TTC549 (cell line): ENCODE results near the gene SEMA3E.
"Not testable (repeated sequence)": the region's sequence is repeated elsewhere in the genome, so short reads cannot be mapped to it uniquely, and the experiment has no call there.

Experiments
- FAIRE-seq: peaks from 2 replicates; lab custom pipeline; 2012; peaks lifted over from hg19 to GRCh38; lab: Jason Lieb, UNC

SEMA3E gene

DNA sequence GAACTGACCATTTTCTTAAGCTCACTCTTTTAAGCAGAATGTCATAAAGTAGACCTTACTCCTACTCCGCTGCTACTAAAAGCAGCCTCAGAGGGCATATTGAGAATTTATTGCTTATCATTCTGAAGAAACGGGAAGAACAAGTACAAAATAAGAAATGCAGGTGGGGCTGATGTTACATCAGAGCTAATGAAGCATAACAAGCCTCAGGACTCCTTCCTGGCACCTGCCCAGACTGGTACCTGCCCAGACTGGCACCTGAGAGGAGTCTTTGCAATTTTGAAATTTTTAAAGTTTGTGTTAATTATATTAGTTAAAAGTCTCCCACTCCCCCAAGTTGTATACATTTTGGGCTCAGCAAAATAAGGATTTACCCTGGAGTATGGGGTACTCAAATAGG is 162.4 kb downstream of the SEMA3E start:
- no peak for FAIRE-seq

DNA sequence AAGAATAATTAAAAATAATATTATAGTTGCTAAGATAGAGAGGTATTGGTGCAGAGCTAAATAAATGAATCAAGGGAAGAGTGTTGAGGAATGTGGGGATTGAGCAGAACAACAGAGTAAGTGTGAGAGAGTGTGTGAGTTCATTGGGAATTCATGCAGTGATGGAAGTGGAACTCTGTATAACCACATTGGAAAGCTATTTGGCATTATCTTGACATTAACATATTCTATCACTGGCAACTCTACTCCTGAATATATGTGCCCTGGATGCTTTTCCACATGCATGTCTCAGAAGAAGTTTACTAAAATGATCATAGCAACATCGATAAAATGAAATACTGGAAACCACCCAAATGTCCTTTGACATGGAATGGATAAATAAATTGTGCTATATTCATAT is 164.1 kb downstream of the SEMA3E start:
- no peak for FAIRE-seq

DNA sequence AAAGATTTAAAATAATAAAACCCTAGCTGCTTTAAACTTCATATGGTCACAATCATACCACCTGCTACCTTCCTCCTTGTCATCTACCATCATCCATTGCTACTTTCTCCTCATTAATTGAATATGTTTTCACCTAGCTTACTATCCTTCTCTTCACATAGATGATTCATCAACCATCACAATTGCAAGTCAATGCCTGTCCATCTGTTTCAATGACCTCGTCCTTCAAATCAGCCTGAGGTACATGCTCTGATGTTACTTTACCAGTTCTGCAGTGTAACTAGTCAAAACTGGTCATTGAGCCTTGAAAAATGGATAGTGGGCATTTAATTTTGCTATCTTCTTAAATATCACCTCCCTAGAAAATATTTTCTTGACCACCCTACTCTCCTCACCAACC is 164.7 kb downstream of the SEMA3E start:
- no peak for FAIRE-seq

DNA sequence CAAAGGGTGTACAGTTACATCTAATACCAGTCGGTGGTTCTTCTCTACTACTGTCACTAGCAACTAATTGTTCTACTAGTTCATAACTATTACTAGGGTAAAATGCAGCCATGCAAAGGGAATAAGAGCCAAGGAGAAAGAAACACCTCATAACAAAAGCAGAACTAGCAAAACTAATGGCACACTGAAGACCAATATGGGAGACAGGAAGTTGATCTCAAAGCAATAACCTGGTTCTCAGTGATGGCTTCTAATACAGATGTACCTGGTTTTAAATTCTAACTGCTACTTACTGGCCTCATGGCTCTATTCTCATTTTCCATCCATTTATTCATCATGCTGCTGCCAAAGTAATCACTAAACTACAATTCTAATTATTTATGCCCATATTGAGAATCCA is 170.3 kb downstream of the SEMA3E start:
- FAIRE-seq: no peak

DNA sequence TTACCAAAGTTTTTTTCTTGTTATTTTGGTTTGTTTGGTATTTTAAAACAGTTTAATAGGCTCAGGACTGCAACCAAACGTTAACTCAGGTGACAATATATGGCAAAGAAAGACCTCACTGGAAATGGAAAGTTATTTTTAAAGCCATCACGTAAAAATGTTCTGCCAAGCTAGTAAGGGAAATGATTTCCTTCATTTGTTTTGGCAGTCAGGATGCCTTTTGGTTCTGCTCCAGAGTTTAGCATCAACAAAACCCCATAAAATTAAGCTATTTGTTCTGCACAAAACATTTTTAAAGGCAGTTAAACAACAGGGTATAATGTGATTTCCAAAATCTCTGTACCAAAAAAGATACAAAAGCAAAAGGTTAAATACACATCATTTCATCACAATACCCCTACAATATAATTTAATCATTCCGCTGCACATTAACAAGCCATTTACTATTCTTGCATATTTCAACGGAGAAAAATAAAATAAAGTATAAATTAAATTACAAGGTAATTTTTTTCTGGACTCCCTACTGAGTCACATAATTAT is 172.4 kb downstream of the SEMA3E start:
- no peak for FAIRE-seq

DNA sequence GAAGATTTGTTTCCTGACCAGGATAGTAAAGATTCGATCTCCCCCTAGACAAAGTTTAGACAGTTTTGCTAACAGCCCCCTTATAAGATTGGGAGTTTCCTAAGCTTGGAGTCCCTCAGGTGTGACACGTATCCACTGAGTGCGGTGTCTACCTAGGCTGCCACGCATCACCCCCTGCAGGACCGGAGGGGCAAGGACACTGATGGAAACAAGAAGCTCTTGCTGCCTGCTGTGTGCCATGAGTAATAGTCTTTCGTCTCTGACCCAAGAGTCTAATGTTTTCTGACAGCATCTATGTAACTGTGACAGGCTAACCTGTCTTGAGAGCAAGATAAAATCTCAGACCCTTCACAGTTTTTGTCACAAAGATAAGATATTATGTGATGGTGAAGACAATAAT is 173.5 kb downstream of the SEMA3E start:
- FAIRE-seq: no peak

DNA sequence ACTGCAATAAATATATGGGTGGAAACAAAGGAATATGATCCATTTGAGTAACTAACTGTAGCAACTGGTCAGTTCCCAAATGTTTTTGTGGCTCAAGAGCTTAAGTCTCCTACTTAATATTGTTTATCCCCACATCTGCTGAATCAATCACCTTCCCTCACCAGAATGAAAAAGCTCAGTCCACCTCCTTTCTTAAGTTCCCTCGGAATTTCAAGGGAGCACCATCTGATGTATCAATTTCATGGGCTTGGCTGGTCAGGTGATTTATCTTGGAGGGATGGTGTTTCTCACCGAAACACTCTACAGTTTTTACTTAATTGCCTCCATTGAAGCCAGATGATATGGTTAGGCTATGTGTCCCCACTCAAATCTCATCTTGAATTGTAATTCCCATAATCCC is 176.6 kb downstream of the SEMA3E start:
- FAIRE-seq: no peak

DNA sequence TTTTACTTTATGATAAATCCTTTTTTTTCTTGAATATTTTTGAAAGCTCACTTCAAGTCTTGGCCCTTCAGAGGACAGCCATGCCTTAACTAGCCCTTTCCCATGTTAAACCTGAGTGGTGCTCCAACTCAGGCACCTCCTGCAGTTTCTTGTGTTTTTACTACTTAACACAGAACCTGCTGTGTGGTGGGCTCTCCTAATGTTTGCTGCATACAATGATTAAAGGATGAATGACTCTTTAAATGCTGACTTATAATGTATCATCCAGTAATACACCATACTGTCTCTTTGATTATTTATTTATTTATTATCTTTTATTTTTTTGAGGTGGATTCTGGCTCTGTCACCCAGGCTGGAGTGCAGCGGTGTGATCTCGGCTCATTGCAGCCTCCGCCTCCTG is 179.4 kb downstream of the SEMA3E start:
- no peak for FAIRE-seq

DNA sequence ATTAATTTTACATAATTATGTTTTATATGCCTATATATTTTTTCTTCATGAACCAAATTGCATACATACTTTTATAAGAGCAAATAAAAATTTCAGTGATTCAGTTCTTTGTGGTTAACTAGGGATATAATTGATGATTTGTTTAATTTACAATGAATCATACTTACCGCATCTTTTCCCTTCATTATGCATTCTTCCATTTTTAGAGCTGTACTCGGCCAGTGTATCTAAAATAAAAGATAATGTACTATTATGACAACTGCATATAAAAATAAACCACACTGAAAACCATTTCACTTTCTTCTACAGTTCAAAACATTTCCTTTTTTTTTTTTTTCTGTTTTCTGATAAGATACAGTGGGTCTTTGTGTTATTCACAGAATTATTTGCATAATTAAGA is 179.9 kb downstream of the SEMA3E start:
- no peak for FAIRE-seq

DNA sequence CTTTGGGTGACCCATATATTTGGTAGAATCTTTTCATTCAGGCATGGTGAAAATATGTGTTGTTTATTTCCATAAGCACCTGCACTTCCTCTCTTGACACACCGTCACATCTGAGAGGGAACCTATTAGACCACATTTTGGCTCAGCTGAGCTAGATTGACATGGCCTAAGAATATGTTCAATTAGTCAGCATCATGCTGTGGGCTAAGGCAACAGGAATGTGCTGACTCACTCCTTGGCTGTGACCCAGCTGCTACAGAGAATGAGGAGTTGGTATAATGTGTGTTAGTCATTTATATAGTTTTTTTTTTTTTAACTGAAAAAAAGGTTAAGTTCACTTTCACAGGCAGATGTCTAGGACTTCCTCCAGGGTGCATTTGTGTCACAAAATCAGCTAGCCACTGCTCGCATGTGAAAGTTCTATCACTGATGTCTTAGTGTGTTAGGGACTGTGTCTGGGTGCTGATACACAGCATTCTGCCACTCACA is 180.6 kb downstream of the SEMA3E start:
- FAIRE-seq: no peak

DNA sequence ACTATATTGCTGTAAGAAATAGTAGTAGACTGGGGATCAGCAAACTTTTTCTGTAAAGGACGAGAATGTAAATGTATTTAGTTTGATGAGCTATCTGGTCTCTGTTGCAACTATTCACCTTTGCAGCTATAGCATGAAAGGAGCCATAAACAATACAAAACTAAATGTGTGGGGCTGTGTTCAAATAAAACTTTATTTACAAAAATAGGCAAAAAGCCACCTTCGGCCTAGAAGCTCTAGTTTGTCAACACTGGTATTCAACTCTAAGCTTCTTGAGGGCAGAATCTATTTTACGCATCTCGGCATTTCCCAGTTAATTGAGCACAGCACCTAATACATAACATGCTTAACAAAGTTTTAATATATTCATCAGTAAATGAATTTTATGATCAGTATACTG is 181.4 kb downstream of the SEMA3E start:
- no peak for FAIRE-seq

DNA sequence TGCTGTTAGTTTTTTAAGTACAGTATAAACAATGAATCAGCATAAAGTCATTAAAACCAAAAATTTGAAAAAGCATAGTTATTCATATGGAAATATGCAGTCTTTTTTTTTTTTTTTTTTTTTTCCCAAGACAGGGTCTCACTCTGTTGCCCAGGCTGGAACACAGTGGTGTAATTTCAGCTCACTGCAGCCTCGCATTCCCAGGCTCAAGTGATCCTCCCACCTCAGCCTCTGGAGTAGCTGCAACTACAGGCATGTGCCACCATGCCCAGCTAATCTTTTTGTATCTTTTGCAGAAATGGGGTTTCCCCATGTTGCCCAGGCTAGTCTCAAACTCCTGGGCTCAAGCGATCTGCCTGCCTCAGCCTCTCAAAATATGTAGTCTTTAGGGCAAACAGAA is 182.0 kb downstream of the SEMA3E start:
- no peak for FAIRE-seq

DNA sequence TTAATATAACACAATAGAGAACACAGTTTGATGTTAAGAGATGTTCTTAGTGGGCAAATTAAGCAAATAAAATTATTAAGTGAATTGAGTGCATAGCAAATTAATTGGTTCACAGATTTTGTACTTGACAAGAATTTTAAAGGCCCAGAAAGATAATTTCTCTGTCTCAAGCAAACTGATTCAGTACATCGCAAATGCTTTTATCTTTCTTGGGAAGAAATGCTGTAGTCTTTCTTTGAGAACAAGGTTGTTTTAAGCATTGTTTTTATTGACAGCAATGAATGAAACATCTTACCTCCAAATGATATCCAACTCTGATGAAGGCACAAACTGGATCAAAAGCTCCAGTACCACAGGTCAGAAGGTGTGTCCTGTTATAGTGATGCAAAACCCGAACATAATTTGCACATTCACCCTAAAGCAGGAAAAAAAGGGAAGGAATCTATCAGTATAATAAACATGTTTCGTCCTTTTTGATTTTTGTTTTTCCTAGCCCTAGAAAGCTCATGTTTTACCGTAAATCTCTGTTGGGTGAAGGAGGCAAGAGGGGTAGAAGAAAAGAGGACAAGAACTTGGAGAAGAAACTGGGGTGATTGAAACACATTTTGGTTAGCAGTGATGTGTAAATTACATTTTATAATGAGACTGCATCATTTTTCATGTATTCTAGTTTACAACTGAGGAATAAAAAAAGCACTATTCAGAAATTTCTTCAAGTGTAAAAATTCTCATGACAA is 182.6 kb downstream of the SEMA3E start:
- FAIRE-seq: no peak

DNA sequence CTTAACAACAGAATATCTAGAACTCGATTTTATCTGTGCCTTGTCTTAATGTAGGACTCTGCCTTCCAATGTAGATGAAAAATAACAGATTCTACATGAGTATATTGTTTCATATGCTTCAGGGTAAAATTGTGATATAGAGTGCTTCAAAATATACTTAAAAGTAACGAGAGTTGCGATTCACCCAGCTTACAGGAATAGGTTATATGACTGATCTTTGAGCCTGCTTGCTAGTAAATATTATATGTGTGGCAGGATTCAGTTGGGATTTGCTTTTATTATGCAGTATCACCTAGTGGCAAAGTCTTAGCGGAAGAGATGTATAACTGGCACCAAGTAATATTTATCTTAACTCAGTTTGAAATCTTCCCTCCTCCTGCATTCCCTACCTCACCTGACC is 183.3 kb downstream of the SEMA3E start:
- FAIRE-seq: no peak

DNA sequence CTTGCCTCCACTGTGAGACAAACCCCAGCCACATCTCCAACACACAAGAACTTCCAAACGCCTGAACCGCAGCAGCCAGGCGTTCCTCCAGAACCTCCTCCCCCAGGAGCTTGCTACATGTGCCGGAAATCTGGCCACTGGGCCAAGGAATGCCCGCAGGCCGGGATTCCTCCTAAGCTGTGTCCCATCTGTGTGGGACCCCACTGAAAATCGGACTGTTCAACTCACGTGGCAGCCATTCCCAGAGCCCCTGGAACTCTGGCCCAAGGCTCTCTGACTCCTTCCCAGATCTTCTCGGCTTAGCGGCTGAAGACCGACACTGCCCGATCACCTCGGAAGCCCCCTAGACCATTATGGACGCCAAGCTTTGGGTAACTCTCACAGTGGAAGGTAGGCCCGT is 187.1 kb downstream of the SEMA3E start:
- not testable (repeated sequence) for FAIRE-seq

DNA sequence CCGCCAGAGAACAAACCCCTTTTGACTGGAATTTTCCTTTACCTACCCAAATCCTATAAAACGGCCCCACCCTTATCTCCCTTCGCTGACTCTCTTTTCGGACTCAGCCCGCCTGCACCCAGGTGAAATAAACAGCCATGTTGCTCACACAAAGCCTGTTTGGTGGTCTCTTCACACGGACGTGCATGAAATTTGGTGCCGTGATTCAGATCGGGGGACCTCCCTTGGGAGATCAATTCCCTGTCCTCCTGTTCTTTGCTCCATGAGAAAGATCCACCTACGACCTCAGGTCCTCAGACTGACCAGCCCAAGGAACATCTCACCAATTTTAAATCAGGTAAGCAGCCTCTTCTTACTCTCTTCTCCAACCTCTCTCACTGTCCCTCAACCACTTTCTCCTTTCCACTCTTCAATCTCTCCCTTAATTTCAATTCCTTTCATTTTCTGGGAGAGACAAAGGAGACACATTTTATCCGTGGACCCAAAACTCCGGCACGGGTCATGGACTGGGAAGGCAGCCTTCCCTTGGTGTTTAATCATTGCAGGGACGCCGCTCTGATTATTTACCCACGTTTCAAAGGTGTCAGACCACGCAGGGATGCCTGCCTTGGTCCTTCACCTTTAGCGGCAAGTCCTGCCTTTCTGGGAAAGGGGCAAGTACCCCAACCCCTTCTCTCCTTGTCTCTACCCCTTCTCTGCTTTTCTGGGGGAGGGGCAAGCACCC is 188.8 kb downstream of the SEMA3E start:
- not testable (repeated sequence) for FAIRE-seq

DNA sequence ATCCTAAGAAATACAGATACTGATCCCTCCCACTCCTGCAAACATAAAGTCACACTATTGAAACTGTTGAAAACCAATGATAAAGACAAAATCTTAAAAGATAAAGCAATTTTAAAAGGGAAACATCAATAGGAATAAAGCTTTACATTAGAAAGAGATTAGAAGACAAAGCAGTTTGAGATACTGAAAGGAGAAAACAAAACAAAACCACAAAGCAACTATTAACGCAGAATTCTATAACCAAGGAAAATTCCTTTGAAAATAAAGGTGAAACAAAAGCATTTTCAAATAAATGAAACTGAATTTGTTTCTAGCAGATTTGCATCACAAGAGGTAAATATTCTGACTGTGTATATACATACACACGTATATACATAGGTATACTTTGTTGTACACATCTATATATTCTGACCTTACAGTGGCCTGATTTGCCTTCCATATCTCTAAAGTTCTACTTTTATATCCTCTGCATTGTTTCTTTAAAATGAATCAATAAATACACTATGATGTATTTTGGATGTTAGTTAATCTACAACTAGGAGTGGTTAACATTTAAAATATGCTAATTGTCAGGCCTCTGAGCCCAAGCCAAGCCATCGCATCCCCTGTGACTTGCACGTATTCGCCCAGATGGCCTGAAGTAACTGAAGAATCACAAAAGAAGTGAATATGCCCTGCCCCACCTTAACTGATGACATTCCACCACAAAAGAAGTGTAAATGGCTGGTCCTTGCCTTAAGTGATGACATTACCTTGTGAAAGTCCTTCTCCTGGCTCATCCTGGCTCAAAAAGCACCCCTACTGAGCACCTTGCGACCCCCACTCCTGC is 189.6 kb downstream of the SEMA3E start:
- FAIRE-seq: not testable (repeated sequence)

DNA sequence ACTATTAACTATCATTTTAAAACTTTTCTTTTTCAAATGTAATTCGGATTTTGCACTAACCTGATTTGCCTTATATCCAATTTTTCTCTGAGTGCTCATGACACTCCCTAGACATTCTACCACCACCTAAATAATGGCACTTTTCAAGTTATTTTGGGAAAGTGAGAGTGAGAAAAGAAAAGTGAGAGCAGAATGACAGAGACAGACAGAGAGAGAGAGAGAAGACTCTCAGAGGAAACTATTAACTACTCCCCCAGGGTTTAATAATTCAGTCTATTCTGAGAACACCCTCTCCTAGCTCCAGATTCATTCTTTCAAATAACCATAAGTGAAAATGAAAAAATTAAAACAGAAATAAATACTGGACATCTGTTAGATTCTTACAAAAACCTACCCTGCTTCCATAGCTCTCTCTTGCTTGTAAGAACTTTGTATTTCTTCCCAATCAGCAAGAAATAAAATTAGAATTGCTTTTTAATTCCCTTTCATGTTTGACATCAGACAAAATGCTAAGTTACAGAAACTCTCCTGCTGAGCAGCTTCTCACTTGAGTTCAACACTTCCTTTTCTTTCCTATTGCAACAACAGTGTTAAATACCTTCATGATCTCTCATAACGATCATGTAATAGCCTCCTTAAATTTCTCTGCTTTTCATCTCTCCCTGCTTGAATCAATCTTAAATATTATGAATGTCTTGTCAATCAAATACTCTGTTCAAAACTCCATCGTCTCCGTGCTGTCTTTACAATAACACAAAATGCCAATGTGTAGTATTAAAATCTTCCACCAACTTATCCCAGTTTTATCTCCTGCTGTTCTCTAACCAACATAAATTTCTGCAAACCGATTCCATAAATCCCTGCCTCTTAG is 191.7 kb downstream of the SEMA3E start:
- FAIRE-seq: no peak

DNA sequence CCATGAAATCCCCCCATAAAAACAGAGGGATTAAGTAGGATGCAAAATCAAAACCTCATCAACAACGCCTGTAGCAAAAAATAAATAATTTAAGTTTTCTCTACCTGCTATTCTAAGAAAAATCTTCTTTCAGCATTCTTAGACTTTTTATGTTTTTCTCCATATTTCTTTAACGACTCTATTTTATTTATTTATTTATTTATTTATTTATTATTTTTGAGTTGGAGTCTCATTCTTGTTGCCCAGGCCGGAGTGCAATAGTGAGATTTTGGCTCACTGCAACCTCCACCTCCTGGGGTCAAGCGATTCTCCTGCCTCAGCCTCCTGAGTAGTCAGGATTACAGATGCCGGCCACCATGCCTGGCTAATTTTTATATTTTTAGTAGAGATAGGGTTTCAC is 192.5 kb downstream of the SEMA3E start:
- no peak for FAIRE-seq

DNA sequence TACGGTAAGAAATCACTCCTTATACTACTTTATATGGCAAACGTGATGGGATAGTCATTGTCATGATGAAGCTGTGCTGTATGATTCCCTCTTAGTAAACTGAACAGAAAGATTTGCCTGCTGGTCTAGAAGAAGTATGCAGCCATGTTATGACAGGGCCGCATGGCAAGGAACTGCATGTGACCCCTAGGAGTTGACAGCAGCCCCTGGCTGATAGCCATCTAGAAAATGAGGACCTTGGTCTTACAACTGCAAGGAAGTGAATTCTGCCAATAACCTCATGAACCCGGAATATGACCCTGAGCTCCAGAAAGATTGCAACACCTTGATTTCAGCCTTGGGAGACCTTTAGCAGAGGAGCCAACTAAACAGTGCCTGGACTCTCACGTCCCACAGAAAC is 193.3 kb downstream of the SEMA3E start:
- FAIRE-seq: no peak

DNA sequence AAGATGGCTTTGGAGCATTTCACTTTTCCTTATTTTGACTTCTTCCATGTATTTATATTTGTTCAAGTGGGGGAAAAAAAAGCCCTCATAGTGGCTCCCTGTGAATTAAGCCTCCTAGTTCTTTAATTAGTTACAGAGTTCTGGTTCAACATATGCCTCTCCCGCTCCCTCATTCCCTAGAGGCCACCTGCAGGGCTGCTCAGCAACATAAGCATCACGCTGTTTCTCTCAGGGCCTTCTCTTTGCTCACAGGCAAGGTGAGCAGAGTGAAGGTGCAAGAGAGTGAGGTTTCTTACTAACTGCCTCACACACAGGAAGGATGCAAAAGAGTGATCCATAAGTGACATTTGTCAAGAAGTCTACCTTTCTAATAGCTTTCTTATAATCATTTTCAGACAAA is 196.7 kb downstream of the SEMA3E start:
- FAIRE-seq: no peak
